NCI-H524 treated with DMSO at 0.1 percent for 48 hours (cell line): ENCODE results near the gene SPN.
"Not testable (repeated sequence)": the region's sequence is repeated elsewhere in the genome, so short reads cannot be mapped to it uniquely, and the experiment has no call there.

Source experiments
- DNase-seq: peaks from one replicate; lab custom pipeline; 2025; lab: John Stamatoyannopoulos, UW

The SPN gene

GRCh38 chr16:29702269-29702668 lies 39.2 kb downstream of the SPN start:
- DNase-seq, result no peak

- no peak for DNase-seq
Observed at GRCh38 chr16:29705030-29705429, 42.0 kb downstream of the SPN start.

- DNase-seq, result not testable (repeated sequence)
Observed at GRCh38 chr16:29707160-29707559, 44.1 kb downstream of the SPN start.

DNA sequence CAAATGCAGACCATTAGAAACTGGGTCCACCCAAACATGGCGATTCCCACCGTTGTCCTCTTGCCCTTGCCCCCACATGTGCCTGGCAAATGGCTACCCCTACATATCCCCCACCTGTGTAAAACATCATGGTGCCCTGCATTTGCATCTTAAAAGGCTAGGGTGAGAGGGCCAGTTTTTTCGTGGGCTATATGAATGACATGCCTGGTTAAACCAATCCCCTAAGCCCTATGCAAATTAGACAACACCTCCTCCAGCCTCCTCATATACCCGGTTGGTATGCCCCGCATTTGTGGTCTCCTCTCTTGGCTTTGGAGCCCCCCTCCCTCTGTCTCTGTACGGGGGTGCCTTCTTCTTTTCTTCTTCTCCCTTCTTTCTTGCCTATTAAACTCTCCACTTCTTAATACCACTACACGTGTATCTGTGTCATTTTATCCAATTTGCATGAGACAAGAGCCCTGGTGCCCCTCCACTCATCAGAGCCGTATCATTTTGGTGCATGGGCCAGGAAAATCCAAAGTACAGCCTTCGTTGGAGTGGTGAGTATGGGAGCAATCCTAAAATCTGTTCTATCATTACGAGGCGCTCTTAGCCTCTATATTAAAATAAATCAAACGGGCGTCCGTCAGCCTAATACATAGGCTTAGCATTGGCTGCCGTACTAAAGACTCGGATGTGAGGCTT lies 46.0 kb downstream of the SPN start:
- DNase-seq, result no peak

- DNase-seq, result not testable (repeated sequence)
Observed at GRCh38 chr16:29709657-29710056, 46.6 kb downstream of the SPN start.

GRCh38 chr16:29710227-29711219 lies 47.5 kb downstream of the SPN start:
- no peak for DNase-seq

DNA sequence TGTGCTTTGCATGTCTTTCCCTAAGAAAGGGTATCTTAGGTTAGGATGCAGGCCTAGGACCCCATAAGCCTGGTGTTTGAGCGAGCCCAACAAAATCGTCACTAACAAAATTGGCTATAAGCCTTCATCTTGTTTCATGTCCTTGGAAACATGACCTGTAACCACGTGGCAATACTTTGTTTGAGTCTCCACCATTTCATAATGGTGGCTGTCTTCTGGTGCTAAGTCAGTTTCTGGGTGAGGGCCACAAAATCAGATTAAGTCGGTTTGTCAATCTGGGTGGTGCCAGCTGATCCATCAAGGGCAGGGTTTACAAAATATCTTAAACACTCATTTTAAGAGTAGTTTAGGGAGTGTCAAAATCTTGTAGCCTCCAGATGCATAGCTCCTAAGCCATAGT lies 49.8 kb downstream of the SPN start:
- no peak for DNase-seq

DNA sequence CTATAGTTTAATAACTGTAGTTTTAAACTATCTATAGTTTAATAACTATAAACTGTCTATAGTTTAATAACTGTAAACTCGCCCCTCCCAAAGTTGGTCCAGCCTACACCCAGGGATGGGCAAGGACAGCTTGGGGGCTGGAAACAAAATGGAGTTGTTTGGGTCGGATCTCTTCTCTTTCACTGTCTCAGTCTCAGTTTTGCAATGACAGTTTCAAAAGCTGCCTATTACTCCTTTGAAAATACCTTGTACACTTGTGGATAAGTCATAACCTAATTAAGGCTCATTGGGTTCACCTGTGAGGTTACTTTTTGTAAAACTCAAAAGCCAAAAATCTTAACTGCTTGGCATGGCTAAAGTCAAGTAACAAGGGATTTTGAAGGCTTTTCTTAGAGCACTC lies 51.3 kb downstream of the SPN start:
- DNase-seq, result no peak

DNA sequence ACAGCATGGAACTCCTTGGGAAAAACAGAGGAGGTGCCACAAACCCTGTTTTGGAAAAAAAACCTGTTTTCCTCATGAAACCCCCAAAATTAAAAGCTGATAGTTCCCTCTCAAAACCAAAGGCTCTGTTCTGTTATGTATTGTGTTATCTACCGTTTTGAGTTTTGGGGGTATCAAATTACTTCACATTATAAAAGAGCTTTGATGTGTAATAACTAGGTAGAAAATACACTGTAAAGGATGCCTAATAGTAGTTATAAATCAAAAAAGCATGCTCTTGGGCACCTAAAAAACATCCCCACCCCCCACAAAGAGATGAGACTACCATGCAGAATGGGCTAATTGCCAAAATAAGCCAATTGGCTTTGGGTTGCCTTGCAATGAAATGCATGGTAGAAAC lies 51.9 kb downstream of the SPN start:
- DNase-seq, result no peak

DNA sequence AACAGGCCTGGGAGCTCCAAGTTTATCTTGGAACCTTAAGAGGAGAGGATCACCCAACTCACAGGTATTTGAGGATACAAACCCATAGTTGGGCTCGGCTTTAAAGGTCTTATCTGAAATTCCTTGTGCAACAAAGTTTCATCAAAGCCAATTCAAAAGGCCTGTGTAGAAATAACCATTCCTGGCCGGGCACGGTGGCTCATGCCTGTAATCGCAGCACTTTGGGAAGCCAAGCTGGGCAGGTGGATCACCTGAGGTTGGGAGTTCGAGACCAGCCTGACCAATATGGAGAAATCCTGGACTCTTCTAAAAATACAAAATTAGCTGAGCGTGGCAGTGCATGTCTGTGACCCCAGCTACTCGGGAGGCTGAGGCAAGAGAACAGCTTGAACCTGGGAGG lies 54.1 kb downstream of the SPN start:
- no peak for DNase-seq

- DNase-seq, result no peak
Observed at GRCh38 chr16:29719063-29719462, 56.0 kb downstream of the SPN start.
